ENCODE measurements around the gene RPL23.

GRCh38 chr17:38850374-38850773 lies 3.1 kb downstream of the RPL23 start:
- TF ChIP-seq POLR2AphosphoS5 (IDR thresholded peaks at IDR 0.05): no peak
- TF ChIP-seq POLR2A (IDR thresholded peaks at IDR 0.05): no peak
- no peak for TF ChIP-seq CTCF (IDR thresholded peaks at IDR 0.05)
